ENCODE results near the gene ANKRD40CL. TPM values are rescaled to one million over a fixed set of nuclear protein-coding genes. Genes with fewer than 3 reads are reported as not detected.

ANKRD40CL gene
- total RNA-seq, 5 donors from 2014 or later (not counting 1 experiment from before 2014, with no cell fraction given): not detected

GRCh38 chr17:50719924-50720794, 47.2 kb downstream of the ANKRD40CL start:
- H3K36me3 Mint-ChIP-seq: peaks cover 8% of the 10 kb centered on the region
- CTCF ChIA-PET: interaction anchor here in 1 of 2 donors (0.6 to 1.1 kb wide), 2 partner anchors 12 to 60 kb away, joined by 3 read pairs; no protein-coding TSS in a partner anchor
- WGBS (ENCODE audit: insufficient coverage): 0% methylated on average over 18 of the region's 25 CpGs
- peak in 2 of 35 experiments; percentile 14 to 17 for DNase-seq
- H3K4me3 Mint-ChIP-seq: peak overlapping the region; percentile 96 to 98 (median 97)
- H3K9me3 ChIP-seq: no peaks in the 10 kb centered on the region
- no peaks in the 10 kb centered on the region for H3K9me3 Mint-ChIP-seq
- H3K27ac ChIP-seq (ENCODE audit: low read length): peak overlapping the region; percentile 97
- ATAC-seq (replicated peaks in 1 of 4): no peak
- H3K36me3 ChIP-seq (ENCODE audit: control insufficient read depth in 2 of 2, extremely low read depth in 1 of 2, insufficient read depth in 1 of 2, low read length in 1 of 2): peaks cover 0 to 6% of the 10 kb centered on the region in 2 donors
- H3K27me3 ChIP-seq (replicated peaks in 1 of 2; ENCODE audit: control insufficient read depth in 2 of 2, extremely low read depth in 1 of 2, insufficient read depth in 2 of 2, low read length in 1 of 2): no peaks in the 10 kb centered on the region
- no peaks in the 10 kb centered on the region for H3K27me3 Mint-ChIP-seq
- POLR2A ChIA-PET: interaction anchor here in 1 of 2 donors (0.6 kb wide), 2 partner anchors 28 to 34 kb away, joined by 3 to 5 read pairs; no protein-coding TSS in a partner anchor
- H3K27ac Mint-ChIP-seq: peak overlapping the region; percentile 93 to 98
- H3K4me3 ChIP-seq (ENCODE audit: control insufficient read depth in 1 of 2, extremely low read depth in 1 of 2, low read length in 1 of 2): peak overlapping the region; percentile 91 to 94
- peaks cover 41 to 51% (median 43%) of the 10 kb centered on the region in 3 donors for H3K4me1 Mint-ChIP-seq
- peaks cover 26 to 31% of the 10 kb centered on the region in 2 experiments for H3K4me1 ChIP-seq (ENCODE audit: control insufficient read depth in 1 of 2, extremely low read depth in 1 of 2, insufficient read depth in 2 of 2, low read length in 2 of 2)

GRCh38 chr17:50719144-50719923, 48.0 kb downstream of the ANKRD40CL start, which contains the start of gene LUC7L3:
TSS of gene LUC7L3 (plus strand) at chr17:50719603. CDS start at chr17:50719733, 130 bp downstream.
- CTCF ChIA-PET: interaction anchor here in 1 of 2 donors (1.1 kb wide), 1 partner anchor 11 kb away, joined by 3 read pairs; no protein-coding TSS in a partner anchor
- Mint-ChIP-seq H3K9me3 (no peaks in the 10 kb centered on the region), H3K36me3 (peaks cover 8% of the 10 kb centered on the region), H3K4me3 (peak within 1 kb of the TSS; percentile 96 to 98 (median 97)), H3K27me3 (no peaks in the 10 kb centered on the region), H3K4me1 (peaks cover 33 to 46% (median 37%) of the 10 kb centered on the region in 3 donors), H3K27ac (peak within 1 kb of the TSS; percentile 98 to 99)
- Histone ChIP-seq H3K4me3 (ENCODE audit: control insufficient read depth in 1 of 2, extremely low read depth in 1 of 2, low read length in 1 of 2) (peak within 1 kb of the TSS; percentile 91 to 94), H3K27ac (ENCODE audit: low read length) (peak within 1 kb of the TSS; percentile 97), H3K4me1 (ENCODE audit: control insufficient read depth in 1 of 2, extremely low read depth in 1 of 2, insufficient read depth in 2 of 2, low read length in 2 of 2) (peaks cover 24 to 26% of the 10 kb centered on the region in 2 experiments), H3K36me3 (ENCODE audit: control insufficient read depth in 2 of 2, extremely low read depth in 1 of 2, insufficient read depth in 1 of 2, low read length in 1 of 2) (peaks cover 0 to 6% of the 10 kb centered on the region in 2 donors), H3K9me3 (no peaks in the 10 kb centered on the region), H3K27me3 (replicated peaks in 1 of 2; ENCODE audit: control insufficient read depth in 2 of 2, extremely low read depth in 1 of 2, insufficient read depth in 2 of 2, low read length in 1 of 2) (no peaks in the 10 kb centered on the region)
- POLR2A ChIA-PET: interaction anchor here in 1 of 2 donors (0.6 to 1.3 kb wide), 6 partner anchors 11 to 206 kb away, joined by 3 to 14 read pairs (median 3); partner anchors contain the start of genes ANKRD40 and TOB1
- WGBS (ENCODE audit: insufficient coverage): under 1% methylated on average over 74 of the region's 76 CpGs
- ATAC-seq (replicated peaks in 1 of 4) (peak; percentile 91 to 95 (median 92)), DNase-seq (peak; percentile 78 to 95 (median 89))

GRCh38 chr17:50715471-50715870, 51.8 kb downstream of the ANKRD40CL start:
- H3K4me3 ChIP-seq (ENCODE audit: control insufficient read depth in 1 of 2, extremely low read depth in 1 of 2, low read length in 1 of 2): no peak overlapping the region
- peaks cover 3 to 6% of the 10 kb centered on the region in 2 experiments for H3K4me1 ChIP-seq (ENCODE audit: control insufficient read depth in 1 of 2, extremely low read depth in 1 of 2, insufficient read depth in 2 of 2, low read length in 2 of 2)
- H3K36me3 Mint-ChIP-seq: no peaks in the 10 kb centered on the region
- H3K36me3 ChIP-seq (ENCODE audit: control insufficient read depth in 2 of 2, extremely low read depth in 1 of 2, insufficient read depth in 1 of 2, low read length in 1 of 2): no peaks in the 10 kb centered on the region
- no CpG with 5 or more reads among the region's 3 CpGs for WGBS (ENCODE audit: insufficient coverage)
- no peak for ATAC-seq (replicated peaks in 1 of 4)
- no peaks in the 10 kb centered on the region for H3K9me3 Mint-ChIP-seq
- ChIA-PET POLR2A (no interaction called here), CTCF (no interaction called here)
- no peak overlapping the region for H3K4me3 Mint-ChIP-seq
- H3K27me3 ChIP-seq (replicated peaks in 1 of 2; ENCODE audit: control insufficient read depth in 2 of 2, extremely low read depth in 1 of 2, insufficient read depth in 2 of 2, low read length in 1 of 2): no peaks in the 10 kb centered on the region
- H3K27me3 Mint-ChIP-seq: no peaks in the 10 kb centered on the region
- no peak overlapping the region for H3K27ac ChIP-seq (ENCODE audit: low read length)
- H3K27ac Mint-ChIP-seq: no peak overlapping the region
- H3K9me3 ChIP-seq: no peaks in the 10 kb centered on the region
- DNase-seq: no peak
- H3K4me1 Mint-ChIP-seq: peaks cover 6 to 11% (median 9%) of the 10 kb centered on the region in 3 donors

- Mint-ChIP-seq H3K27me3 (no peaks in the 10 kb centered on the region), H3K9me3 (no peaks in the 10 kb centered on the region), H3K4me3 (no peak overlapping the region), H3K27ac (peak overlapping the region in 1 of 2 donors; percentile 58), H3K36me3 (no peaks in the 10 kb centered on the region), H3K4me1 (peaks cover 18 to 27% (median 18%) of the 10 kb centered on the region in 3 donors)
- no peak for ATAC-seq (replicated peaks in 1 of 4)
- Histone ChIP-seq H3K27ac (ENCODE audit: low read length) (no peak overlapping the region), H3K4me3 (ENCODE audit: control insufficient read depth in 1 of 2, extremely low read depth in 1 of 2, low read length in 1 of 2) (no peak overlapping the region), H3K27me3 (replicated peaks in 1 of 2; ENCODE audit: control insufficient read depth in 2 of 2, extremely low read depth in 1 of 2, insufficient read depth in 2 of 2, low read length in 1 of 2) (no peaks in the 10 kb centered on the region), H3K9me3 (no peaks in the 10 kb centered on the region), H3K4me1 (ENCODE audit: control insufficient read depth in 1 of 2, extremely low read depth in 1 of 2, insufficient read depth in 2 of 2, low read length in 2 of 2) (peaks cover 10 to 19% of the 10 kb centered on the region in 2 experiments), H3K36me3 (ENCODE audit: control insufficient read depth in 2 of 2, extremely low read depth in 1 of 2, insufficient read depth in 1 of 2, low read length in 1 of 2) (no peaks in the 10 kb centered on the region)
- DNase-seq: no peak
- WGBS (ENCODE audit: insufficient coverage): 100% methylated on average over 2 of the region's 9 CpGs
- ChIA-PET POLR2A (no interaction called here), CTCF (no interaction called here)
These were observed 54.7 kb downstream of the ANKRD40CL start for GRCh38 chr17:50712641-50713040.

Other genes with a start within 250 kb of the ANKRD40CL start
- under 1 TPM in 2 of 5 donors, not detected in 3; 0.08 to 0.44 TPM for gene EPN3, start 234.8 kb downstream of the ANKRD40CL start, total RNA-seq
- gene SPATA20, start 220.3 kb downstream of the ANKRD40CL start, total RNA-seq: 10 to 100 TPM in 4 of 5 donors, 1 to 10 TPM in 1; 8.9 to 25.7 (median 20.3) TPM
- not detected for gene CACNA1G, start 206.8 kb downstream of the ANKRD40CL start, total RNA-seq
- 1 to 10 TPM in 3 of 5 donors, under 1 TPM in 1, not detected in 1; 0.75 to 2.2 (median 1.5) TPM for gene ABCC3, start 132.6 kb downstream of the ANKRD40CL start, total RNA-seq
- 10 to 100 TPM; 30.3 to 37.6 (median 34.5) TPM for gene ANKRD40, start 59.6 kb downstream of the ANKRD40CL start, total RNA-seq
- gene LUC7L3, start 47.9 kb downstream of the ANKRD40CL start, total RNA-seq: 100 to 1,000 TPM; 126 to 273 (median 232) TPM
- gene WFIKKN2, start 68.1 kb upstream of the ANKRD40CL start, total RNA-seq: not detected
- gene TOB1, start 98.8 kb upstream of the ANKRD40CL start, total RNA-seq: 100 to 1,000 TPM in 2 of 5 donors, 10 to 100 TPM in 3; 75.4 to 310 (median 92.6) TPM

Data from T-cell (primary cell).